ENCODE data around the gene IFT43. TPM values are rescaled to one million over a fixed set of nuclear protein-coding genes. Genes with fewer than 3 reads are reported as not detected.

Gene IFT43
- total and polyA plus RNA-seq, 5 donors from 2014 or later = 9.9 to 20.0 (median 15.7) TPM

DNA sequence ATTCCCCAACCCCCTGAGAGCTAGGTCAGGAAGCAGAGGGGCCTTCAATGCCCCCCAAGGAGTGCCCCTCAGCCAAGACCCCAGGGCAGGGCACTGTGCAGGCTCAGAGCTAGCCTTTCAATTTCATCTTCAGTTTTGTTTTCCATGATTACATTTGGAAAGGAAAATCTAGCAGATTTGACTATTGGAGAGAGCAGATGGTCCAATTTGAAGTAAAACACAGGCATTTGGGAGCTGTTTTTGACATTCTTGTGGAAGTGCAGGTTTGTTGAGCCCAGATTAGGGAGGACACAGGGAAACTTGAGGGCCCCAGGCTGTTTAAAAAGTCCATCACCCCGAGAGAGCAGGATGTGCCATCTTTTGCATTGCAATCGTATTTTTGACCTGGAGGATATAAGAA lies 107.5 kb downstream of the IFT43 start:
- no peak for ATAC-seq (ENCODE audit: low read depth in 2 of 2)
- DNase-seq = no peak
- Histone ChIP-seq H3K27me3 (ENCODE audit: control insufficient read depth, insufficient read depth, low read length) (no peaks in the 10 kb centered on the region), H3K36me3 (ENCODE audit: control insufficient read depth, insufficient read depth, low read length) (no peaks in the 10 kb centered on the region), H3K4me3 (ENCODE audit: low read depth, low read length) (no peak overlapping the region), H3K4me1 (ENCODE audit: control insufficient read depth, insufficient read depth, low read length, poor library complexity, severe bottlenecking) (no peaks in the 10 kb centered on the region), H3K27ac (ENCODE audit: insufficient read depth, low read length, poor library complexity, severe bottlenecking) (no peak overlapping the region), H3K9me3 (ENCODE audit: control insufficient read depth in 2 of 2, low read length in 2 of 2) (no peaks in the 10 kb centered on the region)
- H3K4me3 Mint-ChIP-seq = no peak overlapping the region
- no peaks in the 10 kb centered on the region for H3K4me1 Mint-ChIP-seq
- H3K27ac Mint-ChIP-seq = no peak overlapping the region
- H3K9me3 Mint-ChIP-seq = peaks cover 0 to 2% (median 0%) of the 10 kb centered on the region in 7 donors
- H3K36me3 Mint-ChIP-seq = no peaks in the 10 kb centered on the region
- peaks cover 8% of the 10 kb centered on the region for H3K27me3 Mint-ChIP-seq

DNA sequence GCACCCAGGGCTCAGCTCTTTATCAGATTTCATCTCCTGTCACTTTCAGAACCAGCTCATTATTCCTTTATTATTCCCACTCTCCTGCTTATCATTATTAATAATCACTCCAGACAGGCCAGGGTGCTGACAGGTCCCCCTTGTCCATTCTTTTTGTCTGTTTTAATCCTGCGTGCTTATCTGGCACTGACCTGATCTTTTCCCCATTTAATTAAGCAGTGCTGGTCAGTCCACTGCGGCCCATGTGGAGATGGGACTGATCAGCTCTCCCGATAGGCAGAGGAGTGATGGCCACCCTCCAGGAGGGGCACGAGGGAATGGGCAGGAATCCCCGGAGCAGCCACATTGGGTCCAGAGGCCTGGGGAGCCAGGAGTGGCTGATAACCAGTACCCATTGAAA lies 110.7 kb downstream of the IFT43 start:
- H3K4me3 Mint-ChIP-seq = no peak overlapping the region
- no peak for ATAC-seq (ENCODE audit: low read depth in 2 of 2)

DNA sequence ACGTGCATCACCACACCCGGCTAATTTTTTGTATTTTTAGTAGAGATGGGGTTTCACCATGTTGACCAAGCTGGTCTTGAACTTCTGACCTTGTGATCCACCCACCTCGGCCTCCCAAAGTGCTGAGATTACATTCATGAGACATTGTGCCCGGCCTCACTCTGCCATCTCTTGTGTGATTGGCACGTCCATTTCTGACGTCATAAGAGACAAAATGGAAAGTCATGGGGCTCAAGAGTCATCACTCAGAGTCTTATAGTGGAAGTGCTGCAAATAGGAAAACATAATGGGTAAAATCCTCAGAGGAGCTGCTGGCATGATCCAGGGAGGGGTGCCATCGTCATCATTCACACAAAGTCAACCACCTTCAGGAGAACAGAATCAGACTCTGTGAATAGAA lies 112.0 kb downstream of the IFT43 start:
- Histone ChIP-seq H3K4me3 (ENCODE audit: low read depth, low read length) (no peak overlapping the region), H3K36me3 (ENCODE audit: control insufficient read depth, insufficient read depth, low read length) (no peaks in the 10 kb centered on the region), H3K27me3 (ENCODE audit: control insufficient read depth, insufficient read depth, low read length) (no peaks in the 10 kb centered on the region), H3K4me1 (ENCODE audit: control insufficient read depth, insufficient read depth, low read length, poor library complexity, severe bottlenecking) (no peaks in the 10 kb centered on the region), H3K27ac (ENCODE audit: insufficient read depth, low read length, poor library complexity, severe bottlenecking) (no peak overlapping the region), H3K9me3 (ENCODE audit: control insufficient read depth in 2 of 2, low read length in 2 of 2) (no peaks in the 10 kb centered on the region)
- H3K4me1 Mint-ChIP-seq = no peaks in the 10 kb centered on the region
- DNase-seq (no peak), ATAC-seq (ENCODE audit: low read depth in 2 of 2) (no peak)
- H3K9me3 Mint-ChIP-seq = no peaks in the 10 kb centered on the region
- peaks cover 25% of the 10 kb centered on the region for H3K27me3 Mint-ChIP-seq
- no peak overlapping the region for H3K27ac Mint-ChIP-seq
- no peaks in the 10 kb centered on the region for H3K36me3 Mint-ChIP-seq
- no peak overlapping the region for H3K4me3 Mint-ChIP-seq

More for the DNA sequence above, 110.7 kb downstream of the IFT43 start:
- Mint-ChIP-seq H3K4me1 (no peaks in the 10 kb centered on the region), H3K27ac (no peak overlapping the region), H3K27me3 (peaks cover 22% of the 10 kb centered on the region), H3K9me3 (no peaks in the 10 kb centered on the region), H3K36me3 (no peaks in the 10 kb centered on the region)
- Histone ChIP-seq H3K36me3 (ENCODE audit: control insufficient read depth, insufficient read depth, low read length) (no peaks in the 10 kb centered on the region), H3K27ac (ENCODE audit: insufficient read depth, low read length, poor library complexity, severe bottlenecking) (no peak overlapping the region), H3K4me3 (ENCODE audit: low read depth, low read length) (no peak overlapping the region), H3K4me1 (ENCODE audit: control insufficient read depth, insufficient read depth, low read length, poor library complexity, severe bottlenecking) (no peaks in the 10 kb centered on the region), H3K27me3 (ENCODE audit: control insufficient read depth, insufficient read depth, low read length) (no peaks in the 10 kb centered on the region), H3K9me3 (ENCODE audit: control insufficient read depth in 2 of 2, low read length in 2 of 2) (no peaks in the 10 kb centered on the region)
- no peak for DNase-seq

DNA sequence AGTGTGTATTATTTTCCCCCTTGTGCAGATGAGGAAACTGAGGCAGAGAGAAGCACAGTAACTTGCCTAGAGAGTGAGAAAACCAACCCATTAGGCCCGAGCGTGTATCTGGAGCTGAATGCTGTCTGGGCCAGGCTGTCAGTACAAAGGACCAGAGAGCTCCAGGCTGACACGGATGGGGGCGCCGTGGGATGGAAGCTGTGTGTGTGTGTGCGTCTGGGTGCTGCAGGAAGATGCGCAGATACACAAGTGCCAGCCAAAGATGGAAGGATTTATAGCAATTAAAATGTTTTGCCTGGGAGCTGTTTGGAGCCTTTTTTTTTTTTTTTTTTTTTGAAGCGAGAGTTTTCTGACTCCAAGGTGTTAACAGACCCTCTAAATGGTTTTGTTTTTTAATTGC lies 112.5 kb downstream of the IFT43 start:
- Histone ChIP-seq H3K9me3 (ENCODE audit: control insufficient read depth in 2 of 2, low read length in 2 of 2) (no peaks in the 10 kb centered on the region), H3K4me1 (ENCODE audit: control insufficient read depth, insufficient read depth, low read length, poor library complexity, severe bottlenecking) (no peaks in the 10 kb centered on the region), H3K36me3 (ENCODE audit: control insufficient read depth, insufficient read depth, low read length) (no peaks in the 10 kb centered on the region), H3K4me3 (ENCODE audit: low read depth, low read length) (no peak overlapping the region), H3K27me3 (ENCODE audit: control insufficient read depth, insufficient read depth, low read length) (no peaks in the 10 kb centered on the region), H3K27ac (ENCODE audit: insufficient read depth, low read length, poor library complexity, severe bottlenecking) (no peak overlapping the region)
- H3K4me3 Mint-ChIP-seq = no peak overlapping the region
- DNase-seq (no peak), ATAC-seq (ENCODE audit: low read depth in 2 of 2) (no peak)
- H3K4me1 Mint-ChIP-seq = no peaks in the 10 kb centered on the region
- no peaks in the 10 kb centered on the region for H3K36me3 Mint-ChIP-seq
- no peaks in the 10 kb centered on the region for H3K9me3 Mint-ChIP-seq
- H3K27me3 Mint-ChIP-seq = peaks cover 25% of the 10 kb centered on the region
- H3K27ac Mint-ChIP-seq = no peak overlapping the region

DNA sequence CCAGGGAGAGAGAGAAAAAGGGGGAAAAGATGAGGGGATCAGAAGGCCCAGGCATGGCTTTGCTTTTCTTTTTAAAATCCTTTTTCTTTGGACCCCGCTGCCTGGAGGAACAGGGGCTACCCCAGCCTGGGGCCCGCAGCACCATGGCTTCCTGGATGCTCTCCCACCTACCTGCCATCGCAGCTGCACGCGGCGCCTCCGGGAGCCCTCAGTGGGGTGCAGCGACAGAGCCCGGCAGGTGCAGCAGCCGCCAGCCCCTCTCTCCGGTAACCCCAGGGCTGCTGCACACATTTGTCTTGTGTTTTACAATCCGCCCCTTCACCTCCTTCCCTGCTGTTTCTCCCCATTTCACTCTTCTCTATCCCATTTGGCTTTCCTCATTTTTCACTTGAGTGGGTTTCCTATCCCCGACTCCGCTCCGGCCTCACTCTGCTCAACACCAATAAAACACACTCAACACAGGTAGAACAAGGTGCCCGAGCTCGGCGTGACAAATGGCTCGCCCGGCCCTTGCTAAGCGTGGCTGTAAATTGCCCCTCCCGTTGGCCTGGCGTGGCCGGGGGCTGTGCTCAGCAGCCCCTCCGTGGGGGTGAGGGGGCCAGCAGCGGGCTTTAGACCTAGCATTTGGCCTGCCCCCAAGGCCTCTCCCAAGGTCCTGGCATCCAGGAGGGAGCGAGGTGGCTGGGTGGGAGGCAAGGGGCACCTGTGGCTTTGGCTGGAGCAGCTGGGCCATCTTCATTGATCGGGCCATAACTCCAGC lies 113.5 kb downstream of the IFT43 start:
- Mint-ChIP-seq H3K4me3 (no peak overlapping the region), H3K4me1 (no peaks in the 10 kb centered on the region), H3K36me3 (no peaks in the 10 kb centered on the region), H3K27ac (no peak overlapping the region), H3K27me3 (peaks cover 25% of the 10 kb centered on the region), H3K9me3 (peaks cover 0 to 1% (median 0%) of the 10 kb centered on the region in 7 donors)
- DNase-seq (no peak), ATAC-seq (ENCODE audit: low read depth in 2 of 2) (no peak)
- Histone ChIP-seq H3K36me3 (ENCODE audit: control insufficient read depth, insufficient read depth, low read length) (no peaks in the 10 kb centered on the region), H3K4me3 (ENCODE audit: low read depth, low read length) (no peak overlapping the region), H3K27me3 (ENCODE audit: control insufficient read depth, insufficient read depth, low read length) (no peaks in the 10 kb centered on the region), H3K27ac (ENCODE audit: insufficient read depth, low read length, poor library complexity, severe bottlenecking) (no peak overlapping the region), H3K4me1 (ENCODE audit: control insufficient read depth, insufficient read depth, low read length, poor library complexity, severe bottlenecking) (no peaks in the 10 kb centered on the region), H3K9me3 (ENCODE audit: control insufficient read depth in 2 of 2, low read length in 2 of 2) (no peaks in the 10 kb centered on the region)

DNA sequence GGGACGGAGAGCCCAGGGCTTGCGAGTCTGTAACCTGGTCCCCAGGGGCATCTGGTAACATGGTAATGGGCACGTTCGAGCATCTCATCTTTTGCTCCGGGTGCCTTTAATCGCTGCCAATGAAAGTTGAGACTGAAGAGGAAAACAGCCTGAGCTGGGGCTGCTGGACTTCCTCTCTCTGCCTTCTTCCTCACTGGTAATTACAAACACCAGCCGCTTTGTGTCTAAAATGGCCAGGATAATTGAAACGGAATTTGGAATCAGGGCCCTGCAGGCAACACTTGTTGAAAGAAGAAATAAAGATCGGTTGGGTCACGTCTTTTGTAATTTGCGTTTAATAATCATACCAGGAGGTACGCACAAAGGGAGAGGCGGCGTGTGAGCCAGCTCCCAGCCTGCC lies 114.7 kb downstream of the IFT43 start:
- H3K4me1 Mint-ChIP-seq = no peaks in the 10 kb centered on the region
- H3K27me3 Mint-ChIP-seq = peaks cover 25% of the 10 kb centered on the region
- no peak overlapping the region for H3K4me3 ChIP-seq (ENCODE audit: low read depth, low read length)
- H3K9me3 Mint-ChIP-seq = peaks cover 0 to 1% (median 0%) of the 10 kb centered on the region in 7 donors
- H3K9me3 ChIP-seq (ENCODE audit: control insufficient read depth in 2 of 2, low read length in 2 of 2) = no peaks in the 10 kb centered on the region
- H3K4me1 ChIP-seq (ENCODE audit: control insufficient read depth, insufficient read depth, low read length, poor library complexity, severe bottlenecking) = no peaks in the 10 kb centered on the region
- no peaks in the 10 kb centered on the region for H3K27me3 ChIP-seq (ENCODE audit: control insufficient read depth, insufficient read depth, low read length)
- H3K27ac Mint-ChIP-seq = no peak overlapping the region
- no peaks in the 10 kb centered on the region for H3K36me3 Mint-ChIP-seq
- H3K36me3 ChIP-seq (ENCODE audit: control insufficient read depth, insufficient read depth, low read length) = no peaks in the 10 kb centered on the region
- ATAC-seq (ENCODE audit: low read depth in 2 of 2) (no peak), DNase-seq (no peak)
- no peak overlapping the region for H3K4me3 Mint-ChIP-seq
- no peak overlapping the region for H3K27ac ChIP-seq (ENCODE audit: insufficient read depth, low read length, poor library complexity, severe bottlenecking)

DNA sequence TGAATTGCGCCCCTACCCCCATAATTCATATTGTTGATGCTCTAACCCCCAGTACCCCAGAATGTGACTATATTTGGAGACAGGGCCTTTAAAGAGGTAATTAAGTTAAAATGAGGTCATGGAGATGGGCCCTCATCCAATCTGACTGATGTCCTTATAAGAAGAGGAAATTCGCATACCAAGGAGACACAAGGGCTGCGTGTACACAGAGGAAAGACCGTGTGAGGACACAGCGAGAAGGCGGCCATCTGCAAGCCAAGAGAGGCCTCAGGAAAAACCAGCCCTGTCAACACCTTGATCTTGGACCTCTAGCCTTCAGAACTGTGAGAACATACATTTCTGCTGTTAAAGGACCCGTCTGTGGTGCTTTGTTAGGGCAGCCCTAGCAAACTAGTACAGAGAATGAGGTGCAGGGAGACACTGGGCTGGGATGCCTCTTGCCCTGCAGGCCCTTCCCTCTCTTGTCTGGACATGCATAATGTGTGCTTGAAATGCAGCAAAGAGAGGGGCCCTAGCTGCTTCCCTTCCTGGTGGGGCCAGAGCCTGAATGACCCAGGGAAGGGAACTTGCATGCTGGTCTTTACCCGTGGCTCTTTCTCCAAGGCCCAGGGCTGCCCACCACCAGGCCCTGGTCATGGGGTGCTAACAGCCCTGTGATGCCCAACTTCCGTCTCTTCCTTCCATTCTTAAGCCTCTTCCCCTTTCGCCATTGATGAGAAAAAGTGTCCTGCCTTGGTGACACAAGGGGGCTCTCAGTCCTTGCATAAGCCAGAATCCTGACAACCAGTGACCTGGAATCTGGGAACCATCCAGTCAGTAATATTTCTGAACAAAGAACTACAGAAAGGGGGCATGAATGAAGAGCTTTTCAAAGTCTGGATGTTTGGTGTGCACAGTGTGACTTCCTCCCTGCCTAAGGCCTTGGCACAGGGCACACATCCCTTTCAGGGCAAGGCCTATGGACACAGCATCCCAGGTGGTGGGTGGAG lies 116.1 kb downstream of the IFT43 start:
- no peak for ATAC-seq (ENCODE audit: low read depth in 2 of 2)
- Histone ChIP-seq H3K9me3 (ENCODE audit: control insufficient read depth in 2 of 2, low read length in 2 of 2) (no peaks in the 10 kb centered on the region), H3K36me3 (ENCODE audit: control insufficient read depth, insufficient read depth, low read length) (no peaks in the 10 kb centered on the region), H3K27ac (ENCODE audit: insufficient read depth, low read length, poor library complexity, severe bottlenecking) (no peak overlapping the region), H3K27me3 (ENCODE audit: control insufficient read depth, insufficient read depth, low read length) (no peaks in the 10 kb centered on the region), H3K4me1 (ENCODE audit: control insufficient read depth, insufficient read depth, low read length, poor library complexity, severe bottlenecking) (no peaks in the 10 kb centered on the region), H3K4me3 (ENCODE audit: low read depth, low read length) (no peak overlapping the region)
- Mint-ChIP-seq H3K27ac (no peak overlapping the region), H3K4me1 (no peaks in the 10 kb centered on the region), H3K27me3 (peaks cover 22% of the 10 kb centered on the region), H3K4me3 (no peak overlapping the region), H3K9me3 (peaks cover 0 to 2% (median 0%) of the 10 kb centered on the region in 7 donors), H3K36me3 (no peaks in the 10 kb centered on the region)
- no peak for DNase-seq

All from CD4-positive, CD25-positive, alpha-beta regulatory T cell (primary cell).